CD4-positive, alpha-beta T cell (primary cell): ENCODE data around the gene TMEM131. TPM values are rescaled to one million over a fixed set of nuclear protein-coding genes. Genes with fewer than 3 reads are reported as not detected.

Experiments
- ATAC-seq: fragments of 200-7000 bp; cut with Tn5 transposase; one replicate; pipeline ENCODE4 v1.10.0; 2022; ENCODE audit warnings: mild to moderate bottlenecking; ENCODE audit not compliant: poor library complexity
- CTCF ChIA-PET: fragments of 350-600 bp; sonication (Branson Sonifier 250); formaldehyde crosslinking; loops from one replicate; lab custom pipeline; 2021; ENCODE audit warnings: antibody characterized with exemption, inconsistent platforms; lab: Charles Lee
- POLR2A ChIA-PET: fragments of 350-600 bp; sonication (Branson Sonifier 250); formaldehyde crosslinking; loops from one replicate; lab custom pipeline; 2021; ENCODE audit warnings: antibody characterized with exemption, inconsistent platforms; lab: Charles Lee
- DNase-seq, 14 experiments: peaks; one replicate each; pipeline ENCODE4 v3.0.0-alpha.2; 2013 to 2020; ENCODE audit warnings: mixed read lengths in 2 of 14
- H3K27ac ChIP-seq, 2 donors: one replicate each; pipeline versions ENCODE4 v1.5.1 to v1.7.0; 2013; ENCODE audit warnings: low read length in 2 of 2, low read depth in 1 of 2, mild to moderate bottlenecking in 1 of 2
- H3K27me3 ChIP-seq, 2 experiments: 1 replicate in 1 of 2; 2 replicates in 1 of 2; pipeline versions ENCODE4 v1.6.1 to v1.7.0; 2013; ENCODE audit warnings: low read length in 2 of 2, control low read depth in 1 of 2, mild to moderate bottlenecking in 1 of 2, moderate library complexity in 1 of 2; ENCODE audit not compliant: insufficient read depth in 2 of 2, control insufficient read depth in 1 of 2
- H3K36me3 ChIP-seq: one replicate; pipeline ENCODE4 v1.6.1; 2013; ENCODE audit warnings: low read length, control low read depth; ENCODE audit not compliant: insufficient read depth
- H3K4me1 ChIP-seq: one replicate; pipeline ENCODE4 v1.6.1; 2013; ENCODE audit warnings: low read length, control low read depth; ENCODE audit not compliant: insufficient read depth
- H3K4me3 ChIP-seq: one replicate; pipeline ENCODE4 v1.5.1; 2013; ENCODE audit warnings: mild to moderate bottlenecking, low read length, moderate library complexity
- H3K9me3 ChIP-seq, 2 experiments: 1 replicate in 1 of 2; 2 replicates in 1 of 2; pipeline versions ENCODE4 v1.6.1 to v1.7.0; 2013; ENCODE audit warnings: low read length in 2 of 2, mild to moderate bottlenecking in 2 of 2, control low read depth in 1 of 2, moderate library complexity in 1 of 2; ENCODE audit not compliant: control insufficient read depth in 1 of 2, insufficient read depth in 1 of 2
- H3K27ac Mint-ChIP-seq: one replicate; pipeline ENCODE4 v1.8.0; 2020; ENCODE audit warnings: mixed read lengths
- H3K27me3 Mint-ChIP-seq: one replicate; pipeline ENCODE4 v1.8.0; 2021; ENCODE audit warnings: mixed read lengths
- H3K36me3 Mint-ChIP-seq: one replicate; pipeline ENCODE4 v1.8.0; 2021; ENCODE audit warnings: low read depth, mixed read lengths
- H3K4me1 Mint-ChIP-seq: one replicate; pipeline ENCODE4 v1.8.0; 2021; ENCODE audit warnings: low read depth, mixed read lengths
- H3K4me3 Mint-ChIP-seq: one replicate; pipeline ENCODE4 v1.8.0; 2020; ENCODE audit warnings: mild to moderate bottlenecking, mixed read lengths
- H3K9me3 Mint-ChIP-seq: one replicate; pipeline ENCODE4 v1.8.0; 2020; ENCODE audit warnings: mixed read lengths
- intact Hi-C, 2 experiments: fragments of 100-400 bp; cut with DNase I in 1 of 2; cut with micrococcal nuclease in 1 of 2; formaldehyde crosslinking; loops; one replicate each; pipeline versions ENCODE4 v1.15.1 to v1.9.0; 2023 to 2025; cut with DNase I, micrococcal nuclease
- total RNA-seq, 174 experiments: library from RNA in 2 of 174; stranded (reverse) in 2 of 174; gene quantifications; one replicate each; pipeline ENCODE4 v1.2.3 and lab custom pipeline; 2021 to 2026
- TF ChIP-seq, protein P1 (sequence below): fragments of 200-600 bp; IDR thresholded peaks from one replicate; pipeline ENCODE4 v1.8.0; 2022; ENCODE audit warnings: antibody characterized with exemption, mild to moderate bottlenecking

The TMEM131 gene
- total RNA-seq, 2 experiments from 2014 or later = 29.2 to 33.6 TPM

DNA sequence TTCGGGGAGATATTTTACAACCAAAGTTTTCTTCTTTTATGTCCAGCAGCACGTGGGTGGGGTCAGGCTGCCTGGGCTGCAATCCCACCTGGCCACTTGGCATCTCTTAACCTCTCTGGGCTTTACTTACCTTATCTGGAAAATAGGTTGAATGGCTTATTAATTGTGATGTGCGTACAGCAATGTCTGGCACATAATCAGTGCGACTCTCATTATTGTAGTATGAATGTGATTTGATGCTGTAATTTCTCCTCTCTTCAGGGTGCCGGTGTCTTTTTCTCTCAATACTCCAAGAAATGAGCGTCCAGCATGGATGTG is 284.4 kb downstream of the TMEM131 start:
- Histone ChIP-seq H3K36me3 (peaks cover 14% of the 10 kb centered on the region), H3K9me3 (no peaks in the 10 kb centered on the region), H3K4me3 (no peak overlapping the region), H3K27ac (peak overlapping the region; percentile 5 to 9), H3K27me3 (no peaks in the 10 kb centered on the region), H3K4me1 (peaks cover 67% of the 10 kb centered on the region)
- TF ChIP-seq, protein P1, sequence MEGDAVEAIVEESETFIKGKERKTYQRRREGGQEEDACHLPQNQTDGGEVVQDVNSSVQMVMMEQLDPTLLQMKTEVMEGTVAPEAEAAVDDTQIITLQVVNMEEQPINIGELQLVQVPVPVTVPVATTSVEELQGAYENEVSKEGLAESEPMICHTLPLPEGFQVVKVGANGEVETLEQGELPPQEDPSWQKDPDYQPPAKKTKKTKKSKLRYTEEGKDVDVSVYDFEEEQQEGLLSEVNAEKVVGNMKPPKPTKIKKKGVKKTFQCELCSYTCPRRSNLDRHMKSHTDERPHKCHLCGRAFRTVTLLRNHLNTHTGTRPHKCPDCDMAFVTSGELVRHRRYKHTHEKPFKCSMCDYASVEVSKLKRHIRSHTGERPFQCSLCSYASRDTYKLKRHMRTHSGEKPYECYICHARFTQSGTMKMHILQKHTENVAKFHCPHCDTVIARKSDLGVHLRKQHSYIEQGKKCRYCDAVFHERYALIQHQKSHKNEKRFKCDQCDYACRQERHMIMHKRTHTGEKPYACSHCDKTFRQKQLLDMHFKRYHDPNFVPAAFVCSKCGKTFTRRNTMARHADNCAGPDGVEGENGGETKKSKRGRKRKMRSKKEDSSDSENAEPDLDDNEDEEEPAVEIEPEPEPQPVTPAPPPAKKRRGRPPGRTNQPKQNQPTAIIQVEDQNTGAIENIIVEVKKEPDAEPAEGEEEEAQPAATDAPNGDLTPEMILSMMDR = no peak
- ATAC-seq (no peak), DNase-seq (peak in 1 of 14 experiments; percentile 28)
- ChIA-PET POLR2A (interaction anchor here (0.5 to 3.7 kb wide), 3 partner anchors 30 to 854 kb away, joined by 3 to 42 read pairs (median 3); no protein-coding TSS in a partner anchor), CTCF (interaction anchor here (2.0 to 3.8 kb wide), 4 partner anchors 11 to 47 kb away, joined by 9 to 23 read pairs (median 14); partner anchors contain the start of gene ACTR1B)
- Mint-ChIP-seq H3K4me1 (peaks cover 63% of the 10 kb centered on the region), H3K27me3 (no peaks in the 10 kb centered on the region), H3K36me3 (peaks cover 32% of the 10 kb centered on the region), H3K9me3 (no peaks in the 10 kb centered on the region), H3K27ac (peak overlapping the region; percentile 98), H3K4me3 (peak overlapping the region; percentile 83)
- intact Hi-C loops = loop anchor here (5.0 to 10.0 kb wide), 3 partner anchors 49 to 1113 kb away; partner anchors contain the start of genes ACTR1B (in 1 of the 2) and TMEM131 (in 1 of the 2)

DNA sequence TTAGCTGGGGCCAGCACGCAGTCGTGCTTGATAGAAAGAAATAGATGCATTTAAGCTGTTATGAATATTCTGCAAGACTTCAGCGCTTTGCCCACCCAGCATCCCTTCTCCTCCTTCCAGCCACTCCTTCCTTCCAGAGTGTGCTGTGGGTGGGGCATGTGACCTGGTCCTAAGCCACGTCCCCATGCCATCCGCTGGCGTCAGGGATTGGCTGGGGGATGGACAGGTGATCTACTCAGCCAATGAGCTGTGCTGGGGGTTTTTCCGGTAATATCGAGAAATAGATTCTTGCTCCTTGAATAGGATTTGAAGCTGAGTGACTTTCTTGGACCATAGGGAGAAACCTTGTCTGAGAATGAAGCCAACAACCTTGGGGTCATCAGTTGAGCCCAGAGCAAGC is 287.1 kb downstream of the TMEM131 start:
- ATAC-seq (no peak), DNase-seq (peak in 2 of 14 experiments; percentile 11 to 27)
- ChIA-PET POLR2A (interaction anchor here (1.0 to 2.4 kb wide), 3 partner anchors 9 to 45 kb away, joined by 3 to 14 read pairs (median 4); partner anchors contain the start of gene ACTR1B), CTCF (interaction anchor here (1.4 to 3.8 kb wide), 5 partner anchors 8 to 60 kb away, joined by 3 to 23 read pairs (median 10); no protein-coding TSS in a partner anchor)
- no peaks in the 10 kb centered on the region for H3K36me3 ChIP-seq
- Mint-ChIP-seq H3K4me3 (no peak overlapping the region), H3K27ac (no peak overlapping the region), H3K4me1 (peaks cover 39% of the 10 kb centered on the region), H3K9me3 (no peaks in the 10 kb centered on the region), H3K36me3 (peaks cover 5% of the 10 kb centered on the region), H3K27me3 (no peaks in the 10 kb centered on the region)
- no peaks in the 10 kb centered on the region for H3K27me3 ChIP-seq
- TF ChIP-seq, protein P1 = no peak
- H3K27ac ChIP-seq = no peak overlapping the region
- no peaks in the 10 kb centered on the region for H3K9me3 ChIP-seq
- intact Hi-C loops = loop anchor here in 1 of 2 experiments (5.0 kb wide), 1 partner anchor 674 kb away; no protein-coding TSS in a partner anchor
- peaks cover 40% of the 10 kb centered on the region for H3K4me1 ChIP-seq
- H3K4me3 ChIP-seq = no peak overlapping the region

DNA sequence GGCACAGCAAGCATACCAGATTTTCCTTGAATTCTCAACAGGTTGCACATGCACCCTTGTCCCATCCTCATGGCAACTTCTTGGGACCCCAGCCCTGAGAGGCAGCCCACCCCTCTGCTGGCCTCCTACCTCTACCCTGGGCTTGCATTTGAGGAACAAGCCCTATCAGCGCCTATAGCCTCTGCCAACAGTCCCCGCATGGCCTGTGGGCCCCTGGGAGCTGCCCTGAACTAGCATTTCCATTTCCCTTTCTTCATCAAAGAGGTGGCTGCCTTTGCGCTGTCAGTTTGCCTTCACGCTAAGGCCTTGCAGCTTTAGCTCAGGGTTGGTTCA is 287.7 kb downstream of the TMEM131 start:
- Histone ChIP-seq H3K4me3 (no peak overlapping the region), H3K9me3 (no peaks in the 10 kb centered on the region), H3K4me1 (peaks cover 35% of the 10 kb centered on the region), H3K27ac (no peak overlapping the region), H3K36me3 (no peaks in the 10 kb centered on the region), H3K27me3 (no peaks in the 10 kb centered on the region)
- Mint-ChIP-seq H3K27me3 (no peaks in the 10 kb centered on the region), H3K9me3 (no peaks in the 10 kb centered on the region), H3K36me3 (no peaks in the 10 kb centered on the region), H3K4me3 (no peak overlapping the region), H3K27ac (no peak overlapping the region), H3K4me1 (peaks cover 33% of the 10 kb centered on the region)
- ChIA-PET CTCF (interaction anchor here (1.4 to 3.3 kb wide), 2 partner anchors 9 to 40 kb away, joined by 3 to 23 read pairs; no protein-coding TSS in a partner anchor), POLR2A (interaction anchor here (1.0 to 2.4 kb wide), 4 partner anchors 8 to 45 kb away, joined by 3 to 14 read pairs (median 4); partner anchors contain the start of gene ACTR1B)
- intact Hi-C loops = loop anchor here in 1 of 2 experiments (5.0 kb wide), 1 partner anchor 674 kb away; no protein-coding TSS in a partner anchor
- peak in 1 of 14 experiments; percentile 22 for DNase-seq
- TF ChIP-seq, protein P1 = no peak
- ATAC-seq = no peak
